Fibroblast of skin of abdomen (primary cell): ENCODE results near the gene PRKD1.
"Not testable (repeated sequence)": the region's sequence is repeated elsewhere in the genome, so short reads cannot be mapped to it uniquely, and the experiment has no call there.

ENCODE experiments used
- DNase-seq: peaks from one replicate; pipeline ENCODE4 v3.0.0-alpha.2; 2013

PRKD1 gene

GRCh38 chr14:29900609-29901350, 26.9 kb downstream of the PRKD1 start:
- no peak for DNase-seq

GRCh38 chr14:29898470-29898869, 29.2 kb downstream of the PRKD1 start:
- no peak for DNase-seq

GRCh38 chr14:29897181-29897580, 30.5 kb downstream of the PRKD1 start:
- no peak for DNase-seq

GRCh38 chr14:29896354-29896821, 31.3 kb downstream of the PRKD1 start:
- DNase-seq: no peak

GRCh38 chr14:29895591-29896083, 32.0 kb downstream of the PRKD1 start:
- DNase-seq: no peak

- no peak for DNase-seq
These were observed 33.7 kb downstream of the PRKD1 start for GRCh38 chr14:29893989-29894388.

- no peak for DNase-seq
These were observed 35.3 kb downstream of the PRKD1 start for GRCh38 chr14:29892327-29892726.

- DNase-seq: no peak
These were observed 41.7 kb downstream of the PRKD1 start for GRCh38 chr14:29885988-29886387.

- peak; percentile 78 for DNase-seq
These were observed 59.6 kb downstream of the PRKD1 start for GRCh38 chr14:29868000-29868399.

GRCh38 chr14:29865299-29865698, 62.3 kb downstream of the PRKD1 start:
- DNase-seq: no peak

- no peak for DNase-seq
These were observed 65.7 kb downstream of the PRKD1 start for GRCh38 chr14:29861996-29862395.

GRCh38 chr14:29858299-29858698, 69.3 kb downstream of the PRKD1 start:
- no peak for DNase-seq

- no peak for DNase-seq
These were observed 70.1 kb downstream of the PRKD1 start for GRCh38 chr14:29857551-29857950.

GRCh38 chr14:29856516-29856915, 71.1 kb downstream of the PRKD1 start:
- no peak for DNase-seq

GRCh38 chr14:29853691-29854090, 74.0 kb downstream of the PRKD1 start:
- not testable (repeated sequence) for DNase-seq

GRCh38 chr14:29853272-29853671, 74.4 kb downstream of the PRKD1 start:
- DNase-seq: no peak

GRCh38 chr14:29851397-29851796, 76.2 kb downstream of the PRKD1 start:
- DNase-seq: peak; percentile 43

GRCh38 chr14:29847056-29847380, 80.6 kb downstream of the PRKD1 start:
- DNase-seq: no peak

- no peak for DNase-seq
These were observed 81.2 kb downstream of the PRKD1 start for GRCh38 chr14:29846339-29847055.

GRCh38 chr14:29843981-29844380, 83.7 kb downstream of the PRKD1 start:
- DNase-seq: no peak

GRCh38 chr14:29842228-29842627, 85.4 kb downstream of the PRKD1 start:
- no peak for DNase-seq

- DNase-seq: not testable (repeated sequence)
These were observed 87.2 kb downstream of the PRKD1 start for GRCh38 chr14:29840369-29840892.

GRCh38 chr14:29839691-29840090, 88.0 kb downstream of the PRKD1 start:
- not testable (repeated sequence) for DNase-seq

GRCh38 chr14:29838752-29839151, 88.9 kb downstream of the PRKD1 start:
- DNase-seq: no peak
